A172 (cell line): ENCODE measurements around the gene PDHA1. TPM values are rescaled to one million over a fixed set of nuclear protein-coding genes. Genes with fewer than 3 reads are reported as not detected.

Source experiments
- DNase-seq: peaks from one replicate; pipeline ENCODE4 v3.0.0-alpha.2; 2015; ENCODE audit warnings: low spot score
- total RNA-seq: library from RNA; depleted of rRNA; stranded (reverse); fragments of >200 nt; shearing (Covaris generic); gene quantifications from 2 replicates; pipeline ENCODE4 v1.2.3, GENCODE V29; 2014; rRNA removed

PDHA1 gene
- total RNA-seq, 1 experiment from 2014 or later = 237 TPM

DNA sequence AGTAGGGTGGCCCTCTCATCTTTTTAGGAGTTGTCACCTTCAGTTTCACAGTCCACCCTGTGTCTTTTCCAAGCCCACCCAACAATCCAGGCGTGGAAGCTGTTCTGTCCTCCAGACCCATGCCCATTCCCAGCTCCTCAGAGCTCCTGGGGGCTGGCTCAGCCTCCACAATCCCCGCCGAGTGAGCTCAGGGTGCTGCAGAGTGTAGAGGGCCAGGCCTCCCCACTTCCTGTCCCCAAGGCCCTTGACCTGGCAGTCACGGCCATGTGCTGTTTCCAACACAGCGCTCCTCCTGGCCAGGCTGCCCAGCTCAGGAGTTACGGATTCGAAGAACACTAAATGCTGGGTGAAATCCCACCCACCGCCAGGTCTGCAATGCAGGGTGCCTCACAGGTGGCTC is 31.8 kb downstream of the PDHA1 start:
- no peak for DNase-seq

DNA sequence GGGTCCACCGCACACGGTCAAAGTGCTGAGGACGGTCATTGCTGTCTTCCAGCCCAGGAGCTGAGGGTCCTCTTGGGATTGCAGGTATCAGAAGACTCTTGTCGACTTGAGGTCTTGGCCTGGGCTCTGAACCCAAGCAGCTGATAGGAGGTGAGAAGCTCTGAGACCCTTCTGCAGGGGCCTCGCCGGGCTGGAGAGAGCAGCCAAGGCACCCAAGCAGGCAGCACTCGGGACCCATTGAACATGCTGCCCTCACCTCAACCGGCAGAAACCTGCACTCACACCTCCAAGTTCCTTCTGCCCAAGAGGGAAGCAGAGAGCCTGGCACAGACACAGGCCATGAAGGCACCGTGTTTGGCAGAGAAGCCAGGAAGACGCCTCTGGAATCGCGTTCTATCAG is 34.1 kb downstream of the PDHA1 start:
- no peak for DNase-seq

DNA sequence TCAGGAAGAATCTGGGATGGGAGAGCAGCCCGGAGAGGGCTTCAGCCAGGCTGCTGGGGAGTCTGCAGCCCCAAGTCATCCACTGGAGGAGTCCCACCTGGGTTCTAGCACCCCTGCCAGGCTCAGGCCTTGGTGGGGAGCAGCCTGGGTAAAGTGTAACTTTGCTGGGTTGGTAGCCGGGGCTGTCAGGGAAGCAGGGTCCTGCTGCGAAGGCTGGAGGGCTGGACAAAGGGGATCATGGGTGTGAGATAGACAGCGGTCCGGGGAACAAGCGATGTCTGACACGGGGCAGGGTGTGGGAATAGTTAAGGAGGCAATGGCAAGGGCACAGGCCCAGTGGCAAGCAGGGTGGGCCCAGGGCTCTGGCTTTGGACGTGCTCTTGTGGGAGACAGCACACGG is 37.6 kb downstream of the PDHA1 start:
- DNase-seq = no peak

DNA sequence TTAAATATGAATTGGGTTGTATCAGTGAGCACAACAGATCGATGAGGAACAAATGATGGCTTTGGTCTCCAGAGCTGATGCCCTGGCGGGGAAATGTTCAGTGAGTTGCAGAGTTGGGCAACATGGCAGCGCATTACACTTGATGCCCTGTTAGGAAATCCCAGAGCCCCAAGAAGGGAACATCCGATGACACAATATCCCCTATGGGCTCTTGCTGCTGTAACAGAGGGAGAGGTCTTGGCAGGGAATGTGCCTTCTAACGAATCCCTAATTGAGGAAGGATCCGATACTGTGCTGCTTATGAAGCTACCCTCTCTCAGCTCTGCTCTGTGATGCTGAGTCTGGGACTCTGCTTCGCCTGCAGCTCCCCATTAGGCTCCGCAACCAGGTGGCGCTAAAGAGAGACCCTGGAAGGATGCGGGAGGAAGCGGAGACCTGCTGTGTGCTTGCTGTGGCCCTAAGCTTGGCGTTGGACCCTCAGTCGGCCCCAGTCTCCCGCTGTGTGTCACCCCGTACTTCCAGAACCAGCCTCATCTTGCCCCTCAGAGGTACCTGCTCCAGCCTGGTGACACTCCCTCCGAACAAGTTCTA is 38.9 kb downstream of the PDHA1 start:
- peak; percentile 24 for DNase-seq

DNA sequence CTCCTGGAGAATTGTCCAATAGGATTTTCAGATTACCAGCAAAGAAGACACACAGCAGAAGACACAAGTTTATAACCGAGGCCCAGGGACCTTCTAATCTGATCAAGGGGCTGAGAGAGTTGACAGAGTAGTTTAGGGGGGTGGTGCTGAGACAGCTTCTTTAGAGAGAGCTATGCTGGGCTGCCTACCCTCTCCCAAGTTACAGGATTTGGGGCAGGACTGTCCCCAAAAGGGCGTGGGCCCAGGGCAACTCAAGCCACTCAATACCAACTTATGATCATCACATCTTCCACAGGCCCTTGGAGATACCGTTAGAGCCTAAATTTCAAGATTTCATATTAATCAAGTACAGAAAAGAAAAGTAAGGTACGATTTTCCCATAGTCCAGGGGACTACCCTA is 43.0 kb downstream of the PDHA1 start:
- no peak for DNase-seq

DNA sequence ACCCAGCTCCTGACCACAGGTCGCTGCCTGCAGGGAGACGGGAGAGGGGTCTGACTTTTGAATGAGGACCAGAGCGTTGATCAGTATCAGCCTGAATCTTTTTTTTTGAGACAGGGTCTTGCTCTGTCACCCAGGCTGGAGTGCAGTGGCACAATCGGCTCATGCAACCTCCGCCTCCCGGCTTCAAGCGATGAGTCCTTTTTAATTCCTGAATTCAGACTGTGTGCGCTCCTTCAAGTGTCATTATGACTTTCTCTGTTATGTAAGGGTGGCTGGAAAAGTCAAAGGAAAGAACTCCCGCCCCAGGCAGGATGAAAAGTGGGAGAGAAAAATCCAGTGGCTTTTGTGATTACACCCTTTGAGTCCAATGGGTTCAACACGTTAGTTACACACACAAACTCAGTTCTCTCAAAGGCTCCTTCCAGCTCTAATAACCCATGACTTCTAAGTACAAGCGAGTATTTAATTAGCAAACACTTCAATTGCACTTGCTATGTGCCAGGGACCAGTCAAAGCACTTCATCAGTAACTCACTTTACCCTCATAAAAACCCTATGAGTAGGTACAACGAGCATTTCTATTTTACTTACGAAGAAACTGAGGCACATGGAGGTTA is 44.4 kb downstream of the PDHA1 start:
- DNase-seq = no peak

DNA sequence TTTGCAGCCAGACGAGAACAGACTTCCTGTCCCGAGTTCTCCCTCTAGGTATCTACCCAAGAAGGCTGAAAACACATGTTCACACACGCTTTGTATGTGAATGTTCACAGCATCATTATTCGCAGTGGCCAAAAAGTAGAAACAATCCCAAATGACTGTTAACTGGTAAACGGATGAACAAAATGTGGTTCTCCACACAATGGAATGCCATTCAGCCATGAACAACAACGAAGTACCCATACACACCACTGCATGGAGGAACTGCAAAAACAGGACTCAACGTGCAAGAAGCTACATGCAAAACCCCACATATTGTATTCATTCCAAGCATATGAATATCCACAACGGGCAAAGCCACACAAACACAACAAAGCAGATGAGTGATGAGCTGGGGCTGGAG is 45.0 kb downstream of the PDHA1 start:
- no peak for DNase-seq

DNA sequence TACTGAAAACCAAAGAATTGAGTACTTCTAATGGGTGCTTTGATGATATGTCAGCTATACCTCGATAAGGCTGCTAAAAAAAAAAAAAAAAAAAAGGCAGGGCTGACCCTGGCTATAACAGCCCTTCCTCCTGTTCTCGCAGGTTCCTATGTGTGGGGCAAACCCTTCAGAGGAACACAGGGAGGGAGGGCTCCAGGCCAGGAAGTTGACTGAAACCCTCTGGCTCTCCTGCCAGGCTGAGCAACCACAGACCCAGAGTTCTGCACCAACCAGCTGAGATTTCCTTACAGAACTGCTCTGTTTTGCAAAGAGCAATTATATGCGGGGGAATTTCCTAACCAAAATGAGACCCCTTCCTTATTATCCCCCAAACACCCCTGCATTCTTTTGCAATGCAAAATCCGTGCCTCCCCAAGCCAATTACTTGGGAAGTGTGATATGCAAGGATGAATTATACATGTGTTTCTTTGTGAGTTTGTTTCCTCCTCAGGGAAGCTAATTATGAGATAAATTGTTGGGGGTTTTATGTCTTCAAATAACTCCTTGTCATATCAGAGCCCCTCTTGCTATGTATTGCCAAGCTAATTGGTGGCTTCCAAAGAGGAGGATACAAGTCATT is 45.6 kb downstream of the PDHA1 start:
- no peak for DNase-seq

DNA sequence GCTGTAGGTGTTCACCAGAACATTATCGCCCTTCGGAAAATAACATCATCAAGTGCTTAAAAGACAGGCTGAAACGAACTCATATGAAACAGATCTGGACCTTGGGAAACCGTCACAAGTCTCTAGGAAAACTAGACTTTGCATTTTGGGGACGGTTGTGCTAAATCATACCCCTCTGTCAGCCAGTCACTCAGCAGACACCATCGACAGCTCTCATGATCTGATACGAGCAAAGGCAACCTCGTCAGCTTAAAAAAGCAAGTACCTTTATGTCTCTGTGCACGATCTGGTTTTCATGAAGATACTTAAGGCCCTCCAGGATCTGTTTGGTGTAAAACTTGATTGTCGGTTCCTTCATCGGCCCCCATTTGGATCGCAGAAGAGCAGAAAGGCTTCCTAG is 48.4 kb downstream of the PDHA1 start:
- no peak for DNase-seq

DNA sequence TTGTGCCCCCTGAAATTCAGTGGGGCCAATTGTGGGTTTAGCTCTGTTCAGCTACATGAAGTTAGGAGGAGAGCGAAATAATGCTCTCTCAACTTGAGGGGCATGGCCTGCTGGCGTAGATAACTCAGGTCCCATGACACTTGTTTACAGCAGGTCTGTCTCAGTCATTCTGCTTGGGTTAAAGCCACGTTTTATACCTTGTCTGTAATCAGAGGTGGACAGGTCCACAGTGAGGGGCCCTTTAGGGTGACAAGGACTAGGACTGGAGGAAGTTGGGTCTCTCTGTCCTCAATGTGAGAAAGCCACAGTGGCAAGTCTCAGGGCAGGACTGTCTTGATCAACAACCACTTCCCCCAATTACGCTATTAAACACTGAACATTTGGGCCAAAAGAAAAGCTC is 49.0 kb downstream of the PDHA1 start:
- no peak for DNase-seq

DNA sequence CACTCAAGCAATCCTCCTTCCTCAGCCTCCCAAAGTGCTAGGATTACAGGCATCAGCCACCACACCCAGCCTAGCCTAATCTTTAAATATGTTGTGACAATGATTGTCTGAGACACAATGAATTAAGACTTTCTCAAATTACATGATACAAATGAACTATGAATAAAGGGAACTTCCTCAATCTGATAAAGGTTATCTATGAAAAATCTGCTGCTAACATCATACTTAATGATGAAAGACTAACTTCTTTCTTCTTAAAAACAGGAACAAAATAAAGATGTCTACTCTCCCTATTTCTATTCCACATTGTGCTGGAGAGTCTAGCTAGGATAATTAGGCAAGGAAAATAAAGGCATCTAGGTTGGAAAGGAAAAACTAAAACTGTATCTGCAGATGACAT is 60.0 kb downstream of the PDHA1 start:
- DNase-seq = no peak

DNA sequence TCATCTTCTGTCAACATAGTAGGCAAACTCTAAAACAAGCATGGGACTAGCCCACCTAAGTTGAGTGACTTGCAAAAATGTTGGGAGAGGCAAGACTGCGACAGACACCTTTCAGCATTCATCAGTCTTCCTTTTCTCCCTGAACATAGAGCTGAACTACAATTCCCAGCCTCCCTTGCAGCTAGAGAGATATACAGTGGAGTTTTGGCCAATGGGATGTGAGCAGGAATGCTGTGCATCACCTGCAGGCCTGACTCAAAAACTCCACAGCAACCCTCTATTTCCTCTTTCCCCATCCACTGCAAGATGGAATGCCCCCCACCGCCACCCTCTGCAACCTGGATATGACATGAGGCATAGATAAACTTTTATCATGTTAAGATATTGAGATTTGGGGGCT is 66.5 kb downstream of the PDHA1 start:
- no peak for DNase-seq

Other genes with a start within 250 kb of the PDHA1 start
- 5.8 and 6.5 TPM in 2 replicates for gene ADGRG2, start 221.5 kb upstream of the PDHA1 start, total RNA-seq
- gene MAP3K15, start 171.6 kb downstream of the PDHA1 start, total RNA-seq = 0.86 and 1.4 TPM in 2 replicates